Mesenteric fat pad (tissue), 1 donor: ENCODE data around the gene SPRED2. TPM values are rescaled to one million over a fixed set of nuclear protein-coding genes. Genes with fewer than 3 reads are reported as not detected.

Experiments used
- DNase-seq: peaks from one replicate; pipeline ENCODE4 v3.0.0-alpha.2; 2020; ENCODE audit warnings: low spot score
- total RNA-seq: library from RNA; stranded (reverse); fragmentation: NEBNext Ultra II Directional; extraction: Animal tissue kit (Norgen Biotek cat#: 25700); gene quantifications from one replicate; pipeline ENCODE4 v1.2.1, GENCODE V29; 2021
- donor health status: DM: yes; HTN: yes; CAD: no.

Gene SPRED2
- total RNA-seq, 1 donor from 2014 or later: 48.7 TPM

GRCh38 chr2:65443509-65444186 is 11.2 kb upstream of the SPRED2 start:
- DNase-seq: no peak

- no peak for DNase-seq
Measured at GRCh38 chr2:65442420-65443020, 10.1 kb upstream of the SPRED2 start.

GRCh38 chr2:65438137-65438899 is 5.9 kb upstream of the SPRED2 start:
- DNase-seq: no peak

- DNase-seq: no peak
Measured at GRCh38 chr2:65437392-65438135, 5.2 kb upstream of the SPRED2 start.

- DNase-seq: no peak
Measured at GRCh38 chr2:65436824-65437221, 4.4 kb upstream of the SPRED2 start.

- DNase-seq: peak; percentile 97
Measured at GRCh38 chr2:65436169-65436823, 3.9 kb upstream of the SPRED2 start.

GRCh38 chr2:65435625-65436168 is 3.3 kb upstream of the SPRED2 start:
- DNase-seq: peak; percentile 95

- no peak for DNase-seq
Measured at GRCh38 chr2:65434592-65435241, 2.3 kb upstream of the SPRED2 start.

- DNase-seq: peak; percentile 90
Measured at GRCh38 chr2:65431421-65432226, 775 bp downstream of the SPRED2 start.

GRCh38 chr2:65430603-65431420 is 1.6 kb downstream of the SPRED2 start:
- peak; percentile 91 for DNase-seq

GRCh38 chr2:65429786-65430602 is 2.4 kb downstream of the SPRED2 start:
- DNase-seq: no peak

GRCh38 chr2:65427532-65427931 is 4.9 kb downstream of the SPRED2 start:
- DNase-seq: no peak

GRCh38 chr2:65425276-65425675 is 7.1 kb downstream of the SPRED2 start:
- no peak for DNase-seq

GRCh38 chr2:65424391-65424790 is 8.0 kb downstream of the SPRED2 start:
- DNase-seq: no peak

GRCh38 chr2:65421432-65421748 is 11.0 kb downstream of the SPRED2 start:
- no peak for DNase-seq

- no peak for DNase-seq
Measured at GRCh38 chr2:65420712-65421431, 11.5 kb downstream of the SPRED2 start.

GRCh38 chr2:65417509-65418085 is 14.8 kb downstream of the SPRED2 start:
- DNase-seq: no peak
